GM04504 (cell line): ENCODE data around the gene GATB.

Source experiments
- DNase-seq: peaks from one replicate; pipeline ENCODE4 v3.0.0-alpha.2; 2012; ENCODE audit warnings: low read depth

Gene GATB

GRCh38 chr4:151674804-151675391, 85.9 kb downstream of the GATB start:
- no peak for DNase-seq

GRCh38 chr4:151673908-151674520, 86.8 kb downstream of the GATB start:
- DNase-seq: no peak

GRCh38 chr4:151672996-151673395, 87.8 kb downstream of the GATB start:
- DNase-seq: no peak

- DNase-seq: no peak
These were observed 89.2 kb downstream of the GATB start for GRCh38 chr4:151671541-151672059.

- DNase-seq: no peak
These were observed 90.0 kb downstream of the GATB start for GRCh38 chr4:151670843-151671242.

- DNase-seq: no peak
These were observed 90.8 kb downstream of the GATB start for GRCh38 chr4:151669990-151670389.

- no peak for DNase-seq
These were observed 92.0 kb downstream of the GATB start for GRCh38 chr4:151668689-151669402.

- DNase-seq: no peak
These were observed 93.1 kb downstream of the GATB start for GRCh38 chr4:151667666-151668065.

- peak; percentile 57 for DNase-seq
These were observed 93.8 kb downstream of the GATB start for GRCh38 chr4:151667048-151667447.

- no peak for DNase-seq
These were observed 94.3 kb downstream of the GATB start for GRCh38 chr4:151666501-151666900.

GRCh38 chr4:151665785-151666127, 95.1 kb downstream of the GATB start:
- no peak for DNase-seq

GRCh38 chr4:151665022-151665784, 95.6 kb downstream of the GATB start:
- DNase-seq: no peak

GRCh38 chr4:151664289-151664688, 96.5 kb downstream of the GATB start:
- DNase-seq: no peak

- DNase-seq: no peak
These were observed 97.7 kb downstream of the GATB start for GRCh38 chr4:151663109-151663508.

- DNase-seq: no peak
These were observed 98.9 kb downstream of the GATB start for GRCh38 chr4:151661873-151662272.

GRCh38 chr4:151660676-151661075, 100.1 kb downstream of the GATB start:
- DNase-seq: no peak

GRCh38 chr4:151659601-151660364, 101.0 kb downstream of the GATB start:
- no peak for DNase-seq

GRCh38 chr4:151658959-151659600, 101.7 kb downstream of the GATB start:
- DNase-seq: peak; percentile 64

- DNase-seq: no peak
These were observed 102.9 kb downstream of the GATB start for GRCh38 chr4:151657896-151658295.

- no peak for DNase-seq
These were observed 104.7 kb downstream of the GATB start for GRCh38 chr4:151656058-151656457.

GRCh38 chr4:151653548-151653918, 107.3 kb downstream of the GATB start:
- DNase-seq: no peak
